Lower lobe of right lung (tissue), 2 donors: ENCODE measurements around the gene RAB27B. TPM values are rescaled to one million over a fixed set of nuclear protein-coding genes. Genes with fewer than 3 reads are reported as not detected.
"Not testable (repeated sequence)": the region's sequence is repeated elsewhere in the genome, so short reads cannot be mapped to it uniquely, and the experiment has no call there.

ENCODE experiments used
- ATAC-seq, 2 donors: fragments of 200-7000 bp; cut with Tn5 transposase; one replicate each; pipeline ENCODE4 v1.9.1; 2020 to 2022; ENCODE audit warnings: mild to moderate bottlenecking in 2 of 2, moderate library complexity in 2 of 2
- DNase-seq: peaks from one replicate; pipeline ENCODE4 v3.0.0-alpha.2; 2020
- H3K27ac ChIP-seq: fragments of 200-600 bp; one replicate; pipeline ENCODE4 v1.8.0; 2022
- H3K27me3 ChIP-seq: fragments of 200-600 bp; one replicate; pipeline ENCODE4 v1.8.0; 2022; ENCODE audit warnings: low read depth
- H3K36me3 ChIP-seq: fragments of 200-600 bp; one replicate; pipeline ENCODE4 v1.8.0; 2022; ENCODE audit warnings: mild to moderate bottlenecking
- H3K4me1 ChIP-seq: fragments of 200-600 bp; one replicate; pipeline ENCODE4 v1.8.0; 2022
- H3K4me3 ChIP-seq: fragments of 200-600 bp; one replicate; pipeline ENCODE4 v1.8.0; 2022; ENCODE audit warnings: mild to moderate bottlenecking
- H3K9me3 ChIP-seq: fragments of 200-600 bp; one replicate; pipeline ENCODE4 v1.8.0; 2022
- intact Hi-C: fragments of 100-400 bp; cut with DNase I; formaldehyde crosslinking; loops from one replicate; pipeline ENCODE4 v1.11.0; 2022
- total RNA-seq: library from RNA; stranded (reverse); fragmentation: NEBNext Ultra II Directional; extraction: Animal tissue kit (Norgen Biotek cat#: 25700); gene quantifications from one replicate; pipeline ENCODE4 v1.2.1, GENCODE V29; 2021
- TF ChIP-seq, protein P1 (sequence below): fragments of 200-600 bp; IDR thresholded peaks from one replicate; pipeline ENCODE4 v1.8.0; 2022; ENCODE audit warnings: antibody characterized with exemption, mild to moderate bottlenecking
- donor health status: DM: no; HTN: yes; CAD: no; lungs with severe emphysema.

RAB27B gene
- total RNA-seq, 1 donor from 2014 or later, result 20.1 TPM

DNA sequence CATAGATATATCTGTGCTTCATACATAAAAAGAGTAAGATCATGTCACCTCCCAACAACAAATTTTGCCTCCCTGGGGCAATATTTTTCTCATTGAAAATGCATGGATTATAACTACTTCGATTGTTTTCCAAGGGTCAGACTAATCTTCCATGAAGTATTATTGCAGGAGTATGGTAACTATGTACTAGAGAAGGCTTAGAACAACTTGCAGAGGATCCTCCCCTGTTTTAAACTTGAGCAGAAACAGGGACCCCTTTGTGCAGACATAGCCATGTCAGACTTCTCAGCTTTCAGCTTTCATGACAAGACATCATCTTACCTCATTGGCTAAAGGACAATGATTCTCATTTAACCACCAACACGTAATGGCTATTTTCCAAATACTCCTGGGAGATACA is 13.2 kb upstream of the RAB27B start:
- DNase-seq, result no peak
- intact Hi-C loops, result no loop called here
- Histone ChIP-seq H3K4me3 (no peak overlapping the region), H3K27ac (no peak overlapping the region), H3K36me3 (no peaks in the 10 kb centered on the region), H3K9me3 (no peaks in the 10 kb centered on the region), H3K27me3 (no peaks in the 10 kb centered on the region), H3K4me1 (no peaks in the 10 kb centered on the region)
- TF ChIP-seq, protein P1, sequence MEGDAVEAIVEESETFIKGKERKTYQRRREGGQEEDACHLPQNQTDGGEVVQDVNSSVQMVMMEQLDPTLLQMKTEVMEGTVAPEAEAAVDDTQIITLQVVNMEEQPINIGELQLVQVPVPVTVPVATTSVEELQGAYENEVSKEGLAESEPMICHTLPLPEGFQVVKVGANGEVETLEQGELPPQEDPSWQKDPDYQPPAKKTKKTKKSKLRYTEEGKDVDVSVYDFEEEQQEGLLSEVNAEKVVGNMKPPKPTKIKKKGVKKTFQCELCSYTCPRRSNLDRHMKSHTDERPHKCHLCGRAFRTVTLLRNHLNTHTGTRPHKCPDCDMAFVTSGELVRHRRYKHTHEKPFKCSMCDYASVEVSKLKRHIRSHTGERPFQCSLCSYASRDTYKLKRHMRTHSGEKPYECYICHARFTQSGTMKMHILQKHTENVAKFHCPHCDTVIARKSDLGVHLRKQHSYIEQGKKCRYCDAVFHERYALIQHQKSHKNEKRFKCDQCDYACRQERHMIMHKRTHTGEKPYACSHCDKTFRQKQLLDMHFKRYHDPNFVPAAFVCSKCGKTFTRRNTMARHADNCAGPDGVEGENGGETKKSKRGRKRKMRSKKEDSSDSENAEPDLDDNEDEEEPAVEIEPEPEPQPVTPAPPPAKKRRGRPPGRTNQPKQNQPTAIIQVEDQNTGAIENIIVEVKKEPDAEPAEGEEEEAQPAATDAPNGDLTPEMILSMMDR, result no peak
- no peak for ATAC-seq

DNA sequence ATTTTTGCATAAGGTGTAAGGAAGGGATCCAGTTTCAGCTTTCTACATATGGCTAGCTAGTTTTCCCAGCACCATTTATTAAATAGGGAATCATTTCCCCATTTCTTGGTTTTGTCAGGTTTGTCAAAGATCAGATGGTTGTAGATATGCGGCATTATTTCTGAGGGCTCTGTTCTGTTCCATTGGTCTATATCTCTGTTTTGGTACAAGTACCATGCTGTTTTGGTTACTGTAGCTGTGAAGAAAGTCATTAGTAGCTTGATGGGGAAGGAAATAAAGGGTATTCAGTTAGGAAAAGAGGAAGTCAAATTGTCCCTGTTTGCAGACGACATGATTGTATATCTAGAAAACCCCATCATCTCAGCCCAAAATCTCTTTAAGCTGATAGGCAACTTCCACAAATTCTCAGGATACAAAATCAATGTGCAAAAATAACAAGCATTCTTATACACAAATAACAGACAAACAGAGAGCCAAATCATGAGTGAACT is 7.4 kb upstream of the RAB27B start:
- H3K27me3 ChIP-seq, H3K4me3 ChIP-seq, intact Hi-C loops, DNase-seq, H3K27ac ChIP-seq, H3K9me3 ChIP-seq, H3K4me1 ChIP-seq, H3K36me3 ChIP-seq, ATAC-seq: not testable (repeated sequence)

DNA sequence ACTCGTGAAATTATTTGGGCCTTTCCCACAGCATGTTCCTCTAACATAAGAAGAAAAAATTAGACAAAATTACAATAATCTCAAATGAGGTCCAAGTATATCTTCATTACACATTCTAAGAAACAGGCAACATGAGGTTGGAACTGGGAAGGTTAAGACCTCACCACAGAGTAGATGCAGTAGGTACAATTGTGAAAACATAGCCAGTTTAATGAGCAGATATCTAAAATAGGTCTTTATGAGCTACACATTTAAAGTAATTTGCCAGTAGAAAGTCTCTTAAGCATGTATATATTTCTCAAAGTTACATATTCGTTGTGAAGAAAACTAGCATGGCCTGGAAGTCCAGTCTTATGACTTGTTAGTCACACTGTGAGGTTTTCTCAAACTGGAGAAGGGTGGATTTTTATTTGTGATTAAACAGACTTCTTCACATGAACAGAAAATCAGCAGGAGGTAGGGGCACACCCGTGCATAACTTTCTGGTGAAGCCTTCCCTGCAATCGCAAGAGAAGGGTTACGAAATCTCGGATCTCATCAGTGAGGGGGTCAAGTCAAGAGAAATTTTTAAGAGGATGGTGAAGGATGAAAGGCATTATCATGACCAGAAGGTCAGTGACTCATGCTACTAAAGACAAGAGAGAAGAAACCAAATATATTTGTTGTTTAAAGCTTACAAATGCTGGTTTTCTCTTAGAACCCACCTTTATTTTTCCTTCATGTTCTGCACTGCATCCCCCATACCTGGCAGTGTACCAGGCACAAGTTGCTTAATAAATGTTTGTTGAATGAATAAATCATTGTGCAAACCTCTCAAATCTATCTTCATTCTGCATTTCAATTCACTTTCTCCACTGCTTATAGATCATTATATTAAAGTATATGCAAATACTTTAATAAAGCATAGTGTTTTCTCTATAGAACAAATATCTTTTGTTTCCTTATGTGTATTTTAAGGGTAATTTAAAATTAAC is 5.1 kb upstream of the RAB27B start:
- no peaks in the 10 kb centered on the region for H3K27me3 ChIP-seq
- H3K27ac ChIP-seq, result peak overlapping the region; percentile 37
- no peaks in the 10 kb centered on the region for H3K36me3 ChIP-seq
- no peak overlapping the region for H3K4me3 ChIP-seq
- DNase-seq (no peak), ATAC-seq (peak in 1 of 2 donors; percentile 61)
- intact Hi-C loops, result no loop called here
- no peaks in the 10 kb centered on the region for H3K9me3 ChIP-seq
- TF ChIP-seq, protein P1, result no peak
- H3K4me1 ChIP-seq, result no peaks in the 10 kb centered on the region

DNA sequence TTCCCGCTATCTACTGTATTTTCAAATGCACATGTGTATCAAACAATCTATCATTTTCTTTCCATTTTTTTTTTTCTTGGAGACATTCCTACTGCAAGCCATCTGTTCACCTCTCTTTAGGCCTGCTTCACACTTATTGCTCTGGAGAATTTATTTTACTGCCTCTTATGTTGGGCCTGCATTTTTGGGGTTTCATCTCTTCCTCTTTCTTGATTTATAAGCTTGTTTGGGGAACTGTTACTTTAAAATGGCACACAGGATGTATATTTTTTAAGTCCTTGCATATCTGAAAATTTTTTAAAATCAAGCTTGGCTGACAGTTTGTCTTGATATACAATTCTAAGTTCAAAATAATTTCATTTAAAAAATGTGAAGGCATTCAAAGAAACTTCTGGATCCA is 3.5 kb upstream of the RAB27B start:
- Histone ChIP-seq H3K27me3 (no peaks in the 10 kb centered on the region), H3K4me1 (no peaks in the 10 kb centered on the region), H3K9me3 (no peaks in the 10 kb centered on the region), H3K4me3 (no peak overlapping the region), H3K36me3 (no peaks in the 10 kb centered on the region), H3K27ac (no peak overlapping the region)
- DNase-seq, result no peak
- TF ChIP-seq, protein P1, result no peak
- ATAC-seq, result no peak
- intact Hi-C loops, result no loop called here

DNA sequence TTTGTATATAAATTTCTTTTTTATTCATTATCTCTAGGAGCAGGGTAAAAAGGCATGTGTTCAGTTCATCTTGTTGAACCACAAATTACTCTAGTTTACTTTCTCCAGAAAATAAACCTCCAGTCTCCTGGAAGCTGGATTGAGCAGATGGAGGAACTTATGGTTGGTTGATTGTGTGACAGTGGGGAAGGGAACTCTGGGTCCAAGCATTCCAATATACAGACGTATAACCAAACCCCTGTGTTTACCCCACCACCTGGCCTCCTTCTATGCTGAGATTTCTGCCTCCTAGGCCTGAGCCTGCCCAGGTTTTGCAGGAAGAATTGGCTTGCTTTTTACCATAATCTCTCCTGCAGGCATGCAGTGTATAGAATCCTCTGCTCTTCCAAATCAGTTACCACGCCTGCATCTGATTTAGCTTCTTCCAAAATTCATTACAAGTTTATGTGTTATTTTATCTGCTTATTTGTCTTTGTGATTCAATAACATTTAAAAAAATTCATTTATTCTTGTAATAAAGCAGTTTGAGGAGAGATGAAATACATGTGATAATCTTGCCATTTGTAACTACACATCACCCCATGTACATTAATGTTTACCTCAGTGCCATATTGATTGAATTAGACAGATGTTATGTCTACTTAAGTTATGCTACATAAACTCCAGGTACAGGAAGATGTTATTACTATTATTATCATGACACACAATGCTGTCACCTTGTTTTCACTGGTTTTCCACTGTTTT is 2.5 kb upstream of the RAB27B start:
- Histone ChIP-seq H3K4me1 (no peaks in the 10 kb centered on the region), H3K27me3 (no peaks in the 10 kb centered on the region), H3K27ac (no peak overlapping the region), H3K9me3 (no peaks in the 10 kb centered on the region), H3K36me3 (no peaks in the 10 kb centered on the region), H3K4me3 (no peak overlapping the region)
- intact Hi-C loops, result no loop called here
- no peak for DNase-seq
- TF ChIP-seq, protein P1, result no peak
- no peak for ATAC-seq
